ENCODE data around the gene SKI. TPM values are rescaled to one million over a fixed set of nuclear protein-coding genes. Genes with fewer than 3 reads are reported as not detected.

Gene SKI
- total and polyA plus RNA-seq, 2 experiments from 2014 or later = 5.1 to 21.9 TPM

GRCh38 chr1:2192031-2192995 lies 35.8 kb upstream of the SKI start:
- Histone ChIP-seq H3K4me1 (ENCODE audit: insufficient read depth) (peaks cover 52% of the 10 kb centered on the region), H3K27me3 (no peaks in the 10 kb centered on the region), H4K20me1 (ENCODE audit: insufficient read depth, poor library complexity, severe bottlenecking) (no peaks in the 10 kb centered on the region), H3K79me2 (peaks cover 51% of the 10 kb centered on the region), H3K36me3 (replicated peaks; ENCODE audit: insufficient read depth, low read depth) (no peaks in the 10 kb centered on the region), H3K4me2 (peak overlapping the region; percentile 86), H3K27ac (peak overlapping the region; percentile 99), H2AFZ (no peak overlapping the region), H3K9me3 (ENCODE audit: low read depth) (no peaks in the 10 kb centered on the region), H3K4me3 (no peak overlapping the region), H3K9me2 (replicated peaks; ENCODE audit: insufficient read depth) (no peaks in the 10 kb centered on the region)
- 83% methylated on average over 30 of the region's 30 CpGs for WGBS (ENCODE audit: low lambda C conversion rate, missing lambda C conversion rate)
- TF ChIP-seq EZH2phosphoT487 (IDR thresholded peaks at IDR 0.05; ENCODE audit: low read depth, severe bottlenecking, unreplicated experiment) = no peak
- TF ChIP-seq, protein P1, sequence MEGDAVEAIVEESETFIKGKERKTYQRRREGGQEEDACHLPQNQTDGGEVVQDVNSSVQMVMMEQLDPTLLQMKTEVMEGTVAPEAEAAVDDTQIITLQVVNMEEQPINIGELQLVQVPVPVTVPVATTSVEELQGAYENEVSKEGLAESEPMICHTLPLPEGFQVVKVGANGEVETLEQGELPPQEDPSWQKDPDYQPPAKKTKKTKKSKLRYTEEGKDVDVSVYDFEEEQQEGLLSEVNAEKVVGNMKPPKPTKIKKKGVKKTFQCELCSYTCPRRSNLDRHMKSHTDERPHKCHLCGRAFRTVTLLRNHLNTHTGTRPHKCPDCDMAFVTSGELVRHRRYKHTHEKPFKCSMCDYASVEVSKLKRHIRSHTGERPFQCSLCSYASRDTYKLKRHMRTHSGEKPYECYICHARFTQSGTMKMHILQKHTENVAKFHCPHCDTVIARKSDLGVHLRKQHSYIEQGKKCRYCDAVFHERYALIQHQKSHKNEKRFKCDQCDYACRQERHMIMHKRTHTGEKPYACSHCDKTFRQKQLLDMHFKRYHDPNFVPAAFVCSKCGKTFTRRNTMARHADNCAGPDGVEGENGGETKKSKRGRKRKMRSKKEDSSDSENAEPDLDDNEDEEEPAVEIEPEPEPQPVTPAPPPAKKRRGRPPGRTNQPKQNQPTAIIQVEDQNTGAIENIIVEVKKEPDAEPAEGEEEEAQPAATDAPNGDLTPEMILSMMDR (IDR thresholded peaks at IDR 0.05; ENCODE audit: poor library complexity) = no peak
- peak; percentile 64 for DNase-seq (ENCODE audit: low spot score)

DNA sequence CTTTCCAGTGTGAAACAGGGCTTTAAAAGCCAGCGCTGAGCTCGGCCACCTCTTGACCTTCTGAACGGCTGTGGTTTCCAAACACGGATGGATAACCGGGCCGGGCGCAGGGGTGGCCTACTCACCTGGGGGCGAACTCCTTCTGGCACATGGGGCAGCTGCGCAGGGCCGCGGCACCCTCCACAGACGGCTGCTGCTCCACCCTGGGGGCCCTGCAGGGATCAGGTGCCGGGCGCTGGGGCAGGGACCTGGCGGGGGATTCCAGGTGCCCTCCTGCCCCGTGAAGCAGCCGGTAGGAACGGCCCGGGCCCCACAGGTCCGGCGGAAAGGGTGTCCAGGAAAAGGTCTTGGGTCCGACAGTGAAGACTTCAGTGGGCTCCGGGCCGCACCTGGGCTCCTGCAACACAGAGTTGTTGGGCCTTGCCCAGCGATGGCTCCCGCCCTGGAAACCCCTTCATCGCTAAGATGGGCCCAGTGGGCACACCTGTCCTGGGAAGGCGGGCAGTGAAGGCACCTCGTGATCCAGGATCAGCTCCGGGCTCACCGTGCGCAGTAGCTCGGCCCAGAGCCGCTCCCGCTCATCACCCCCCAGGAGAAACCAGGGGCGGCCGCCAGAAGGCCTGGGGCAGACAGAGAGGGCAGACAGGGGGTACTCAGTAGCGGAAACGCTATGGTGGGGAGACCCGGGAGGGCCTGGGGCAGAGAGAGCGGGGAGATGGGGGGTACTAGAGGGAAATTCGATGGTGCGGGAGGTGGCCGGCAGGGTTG lies 34.4 kb upstream of the SKI start:
- Histone ChIP-seq H3K4me1 (ENCODE audit: insufficient read depth) (peaks cover 54% of the 10 kb centered on the region), H3K4me2 (peak overlapping the region; percentile 86), H3K9me2 (replicated peaks; ENCODE audit: insufficient read depth) (no peaks in the 10 kb centered on the region), H2AFZ (no peak overlapping the region), H3K27ac (peak overlapping the region; percentile 99), H3K79me2 (peaks cover 48% of the 10 kb centered on the region), H3K27me3 (no peaks in the 10 kb centered on the region), H3K36me3 (replicated peaks; ENCODE audit: insufficient read depth, low read depth) (no peaks in the 10 kb centered on the region), H3K4me3 (peak overlapping the region; percentile 54), H3K9me3 (ENCODE audit: low read depth) (no peaks in the 10 kb centered on the region), H4K20me1 (ENCODE audit: insufficient read depth, poor library complexity, severe bottlenecking) (no peaks in the 10 kb centered on the region)
- no peak for DNase-seq (ENCODE audit: low spot score)
- 59% methylated on average over 40 of the region's 44 CpGs for WGBS (ENCODE audit: low lambda C conversion rate, missing lambda C conversion rate)
- TF ChIP-seq EZH2 (IDR thresholded peaks at IDR 0.05; ENCODE audit: borderline replicate concordance) (no peak), EZH2phosphoT487 (IDR thresholded peaks at IDR 0.05; ENCODE audit: low read depth, severe bottlenecking, unreplicated experiment) (no peak)
- TF ChIP-seq, protein P1 (IDR thresholded peaks at IDR 0.05; ENCODE audit: poor library complexity) = no peak

- no CpG with 5 or more reads among the region's 63 CpGs for WGBS (ENCODE audit: low lambda C conversion rate, missing lambda C conversion rate)
- peak within 1 kb of the TSS; percentile 54 for H2AFZ ChIP-seq
These were observed 33.7 kb upstream of the SKI start, which contains the start of gene FAAP20 for GRCh38 chr1:2194319-2194897. TSS of gene FAAP20 (minus strand) at chr1:2194772. CDS start at chr1:2194749, 23 bp downstream.

More at GRCh38 chr1:2194319-2194897, 33.7 kb upstream of the SKI start, which contains the start of gene FAAP20:
- peak; percentile 90 for DNase-seq (ENCODE audit: low spot score)
- no peak for TF ChIP-seq EZH2 (IDR thresholded peaks at IDR 0.05; ENCODE audit: borderline replicate concordance)
- TF ChIP-seq, protein P1 (IDR thresholded peaks at IDR 0.05; ENCODE audit: poor library complexity) = no peak
- TF ChIP-seq EZH2phosphoT487 (IDR thresholded peaks at IDR 0.05; ENCODE audit: low read depth, severe bottlenecking, unreplicated experiment) = no peak
- no peaks in the 10 kb centered on the region for H3K9me2 ChIP-seq (replicated peaks; ENCODE audit: insufficient read depth)
- H3K27ac ChIP-seq = peak within 1 kb of the TSS; percentile 99
- H3K4me2 ChIP-seq = peak within 1 kb of the TSS; percentile 86
- H3K4me3 ChIP-seq = peak within 1 kb of the TSS; percentile 54
- peaks cover 58% of the 10 kb centered on the region for H3K4me1 ChIP-seq (ENCODE audit: insufficient read depth)
- H3K9me3 ChIP-seq (ENCODE audit: low read depth) = no peaks in the 10 kb centered on the region
- no peaks in the 10 kb centered on the region for H3K27me3 ChIP-seq
- no peaks in the 10 kb centered on the region for H3K36me3 ChIP-seq (replicated peaks; ENCODE audit: insufficient read depth, low read depth)
- no peaks in the 10 kb centered on the region for H4K20me1 ChIP-seq (ENCODE audit: insufficient read depth, poor library complexity, severe bottlenecking)
- H3K79me2 ChIP-seq = peaks cover 48% of the 10 kb centered on the region
